A549 (cell line): ENCODE measurements around the gene XKR3.
"Not testable (repeated sequence)": the region's sequence is repeated elsewhere in the genome, so short reads cannot be mapped to it uniquely, and the experiment has no call there.

Experiments
- ATOH8 ChIP-seq: fragments of 250-450 bp; sonication (Bioruptor Pico); IDR thresholded peaks from 2 replicates; pipeline ENCODE4 v1.5.0; 2020; ENCODE audit warnings: low read depth, mild to moderate bottlenecking, moderate library complexity
- CTCF ChIP-seq: fragments of >200 bp; sonication (Bioruptor Twin); formaldehyde crosslinking; IDR thresholded peaks from 3 replicates; pipeline ENCODE4 v1.5.1; 2016
- EHMT2 ChIP-seq: fragments of 200-600 bp; sonication (generic); IDR thresholded peaks from 2 replicates; pipeline ENCODE4 v1.6.1; 2016; ENCODE audit warnings: antibody characterized with exemption, low read depth, mild to moderate bottlenecking, moderate library complexity
- ESRRA ChIP-seq: fragments of 150-350 bp; IDR thresholded peaks from 2 replicates; pipeline ENCODE4 v1.6.1; 2014; ENCODE audit warnings: mild to moderate bottlenecking, low read length, borderline replicate concordance
- MAZ ChIP-seq: fragments of 150-350 bp; IDR thresholded peaks from 2 replicates; pipeline ENCODE4 v1.6.1; 2014; ENCODE audit warnings: antibody characterized with exemption, low read depth, low read length, borderline replicate concordance
- POLR2A ChIP-seq: IDR thresholded peaks from 2 replicates; pipeline ENCODE4 v1.6.1; 2012; ENCODE audit warnings: mild to moderate bottlenecking, low read length
- REST ChIP-seq: fragments of 200-600 bp; sonication (generic); IDR thresholded peaks from 2 replicates; pipeline ENCODE4 v1.6.1; 2016; ENCODE audit warnings: antibody characterized with exemption, mild to moderate bottlenecking, moderate library complexity
- USF2 ChIP-seq: fragments of 450-650 bp; IDR thresholded peaks from 2 replicates; pipeline ENCODE4 v1.6.1; 2014; ENCODE audit warnings: antibody characterized with exemption
- ZFP36 ChIP-seq: fragments of 450-650 bp; IDR thresholded peaks from 2 replicates; pipeline ENCODE4 v1.6.1; 2014; ENCODE audit warnings: borderline replicate concordance; ENCODE audit not compliant: partially characterized antibody

GRCh38 chr22:16748160-16748929 is 76.9 kb downstream of the XKR3 start:
- TF ChIP-seq EHMT2; POLR2A; ESRRA; CTCF; MAZ; ZFP36; USF2; REST; ATOH8 (CRISPR knock-in tag): not testable (repeated sequence)
